ENCODE data around the gene S100A8. TPM values are rescaled to one million over a fixed set of nuclear protein-coding genes. Genes with fewer than 3 reads are reported as not detected.

S100A8 gene
- total and polyA plus RNA-seq, 9 donors = 5.3 to 60.5 (median 9.1) TPM

DNA sequence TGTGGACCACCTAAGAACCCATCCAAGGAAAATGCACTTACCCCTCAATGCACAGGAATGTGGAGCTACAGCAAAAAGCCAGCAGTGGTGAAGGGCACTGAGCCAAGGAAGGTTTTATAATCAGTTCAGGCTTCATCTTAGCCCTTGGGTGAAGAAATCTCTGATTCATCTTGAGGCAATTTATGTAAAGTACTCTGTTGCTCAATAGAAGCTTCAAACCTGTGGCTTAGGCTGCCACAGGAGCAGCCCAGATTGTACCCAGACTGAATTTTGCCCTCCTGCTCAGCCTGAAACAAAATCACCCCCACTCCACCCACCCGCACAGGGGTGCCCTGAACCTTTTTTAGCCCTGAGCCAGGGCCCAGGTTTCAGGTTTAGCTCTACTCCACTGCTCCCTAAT lies 15.4 kb downstream of the S100A8 start, which contains the start of gene S100A12:
Gene S100A12, minus strand, starts transcription at position 111 of the 400 bp plus-strand sequence. CDS start 1,029 bp downstream, outside the sequence.
- Histone ChIP-seq H3K27me3 (no peaks in the 10 kb centered on the region), H3K9me3 (no peaks in the 10 kb centered on the region), H3K4me1 (ENCODE audit: insufficient read depth) (no peaks in the 10 kb centered on the region), H3K36me3 (no peaks in the 10 kb centered on the region), H3K27ac (no peak within 1 kb of the TSS), H3K4me3 (no peak within 1 kb of the TSS)
- WGBS, 3 donors = 64 to 86% (median 86%) methylated on average over 1 of the region's 1 CpG
- TF ChIP-seq, protein P1, sequence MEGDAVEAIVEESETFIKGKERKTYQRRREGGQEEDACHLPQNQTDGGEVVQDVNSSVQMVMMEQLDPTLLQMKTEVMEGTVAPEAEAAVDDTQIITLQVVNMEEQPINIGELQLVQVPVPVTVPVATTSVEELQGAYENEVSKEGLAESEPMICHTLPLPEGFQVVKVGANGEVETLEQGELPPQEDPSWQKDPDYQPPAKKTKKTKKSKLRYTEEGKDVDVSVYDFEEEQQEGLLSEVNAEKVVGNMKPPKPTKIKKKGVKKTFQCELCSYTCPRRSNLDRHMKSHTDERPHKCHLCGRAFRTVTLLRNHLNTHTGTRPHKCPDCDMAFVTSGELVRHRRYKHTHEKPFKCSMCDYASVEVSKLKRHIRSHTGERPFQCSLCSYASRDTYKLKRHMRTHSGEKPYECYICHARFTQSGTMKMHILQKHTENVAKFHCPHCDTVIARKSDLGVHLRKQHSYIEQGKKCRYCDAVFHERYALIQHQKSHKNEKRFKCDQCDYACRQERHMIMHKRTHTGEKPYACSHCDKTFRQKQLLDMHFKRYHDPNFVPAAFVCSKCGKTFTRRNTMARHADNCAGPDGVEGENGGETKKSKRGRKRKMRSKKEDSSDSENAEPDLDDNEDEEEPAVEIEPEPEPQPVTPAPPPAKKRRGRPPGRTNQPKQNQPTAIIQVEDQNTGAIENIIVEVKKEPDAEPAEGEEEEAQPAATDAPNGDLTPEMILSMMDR (IDR thresholded peaks at IDR 0.05) = no peak
- TF ChIP-seq EP300 (IDR thresholded peaks at IDR 0.05) = no peak
- no peak for TF ChIP-seq POLR2A (IDR thresholded peaks at IDR 0.05)
- DNase-seq = no peak
- intact Hi-C loops (cut with DNase I) = no loop called here

DNA sequence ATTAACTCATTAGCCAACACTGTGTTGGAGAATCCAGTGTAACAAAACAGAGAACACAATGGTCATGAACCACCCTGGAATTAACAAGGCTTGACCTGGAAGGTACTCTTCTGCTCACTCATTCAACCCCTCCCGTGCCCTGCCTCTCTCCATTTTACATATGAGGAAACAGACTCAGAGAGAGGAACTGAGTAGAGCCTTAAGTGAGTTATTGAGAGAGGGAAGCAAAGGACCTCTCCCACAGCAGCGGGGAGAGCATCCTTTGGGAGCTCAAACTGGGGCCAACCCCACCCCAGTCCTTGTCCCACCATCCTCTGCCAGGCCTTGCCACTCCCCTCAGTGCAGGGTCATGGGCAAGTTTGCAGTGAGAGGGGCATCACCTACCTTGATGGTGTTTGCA lies 16.8 kb downstream of the S100A8 start:
- intact Hi-C loops (cut with DNase I) = no loop called here
- no peak for DNase-seq
- no peak for TF ChIP-seq EP300 (IDR thresholded peaks at IDR 0.05)
- TF ChIP-seq POLR2A (IDR thresholded peaks at IDR 0.05) = no peak
- TF ChIP-seq, protein P1 (IDR thresholded peaks at IDR 0.05) = no peak
- H3K36me3 ChIP-seq = no peaks in the 10 kb centered on the region
- no peaks in the 10 kb centered on the region for H3K4me1 ChIP-seq (ENCODE audit: insufficient read depth)
- no peak overlapping the region for H3K4me3 ChIP-seq
- H3K27me3 ChIP-seq = no peaks in the 10 kb centered on the region
- no peak overlapping the region for H3K27ac ChIP-seq
- WGBS, 3 donors = 77 to 86% (median 83%) methylated on average over 2 of the region's 2 CpGs
- no peaks in the 10 kb centered on the region for H3K9me3 ChIP-seq

DNA sequence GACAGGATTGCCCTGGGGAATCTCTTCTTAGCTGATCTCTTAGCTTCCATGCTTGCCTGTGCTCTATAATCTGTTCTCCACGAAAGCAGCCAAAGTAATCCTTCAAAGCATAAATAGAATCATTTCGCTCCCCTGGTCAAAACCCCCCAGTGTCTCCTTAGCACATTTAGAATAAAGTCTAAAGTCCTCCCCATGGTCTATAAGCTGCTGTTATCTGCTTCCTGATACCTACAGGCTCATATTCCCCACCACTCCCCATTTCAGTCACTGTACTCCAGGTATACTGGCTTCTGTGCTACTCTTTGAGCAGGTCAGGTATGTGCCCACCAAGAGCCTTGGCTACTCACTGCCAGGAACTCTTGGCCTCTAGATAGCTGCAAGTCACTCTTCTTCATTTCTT lies 18.3 kb downstream of the S100A8 start:
- H3K9me3 ChIP-seq = no peaks in the 10 kb centered on the region
- DNase-seq = no peak
- TF ChIP-seq, protein P1 (IDR thresholded peaks at IDR 0.05) = no peak
- no peak for TF ChIP-seq EP300 (IDR thresholded peaks at IDR 0.05)
- TF ChIP-seq POLR2A (IDR thresholded peaks at IDR 0.05) = no peak
- no peaks in the 10 kb centered on the region for H3K36me3 ChIP-seq
- no peak overlapping the region for H3K4me3 ChIP-seq
- intact Hi-C loops (cut with DNase I) = no loop called here
- WGBS, 3 donors = 84 to 87% (median 86%) methylated on average over 2 of the region's 2 CpGs
- no peak overlapping the region for H3K27ac ChIP-seq
- no peaks in the 10 kb centered on the region for H3K27me3 ChIP-seq
- H3K4me1 ChIP-seq (ENCODE audit: insufficient read depth) = no peaks in the 10 kb centered on the region

DNA sequence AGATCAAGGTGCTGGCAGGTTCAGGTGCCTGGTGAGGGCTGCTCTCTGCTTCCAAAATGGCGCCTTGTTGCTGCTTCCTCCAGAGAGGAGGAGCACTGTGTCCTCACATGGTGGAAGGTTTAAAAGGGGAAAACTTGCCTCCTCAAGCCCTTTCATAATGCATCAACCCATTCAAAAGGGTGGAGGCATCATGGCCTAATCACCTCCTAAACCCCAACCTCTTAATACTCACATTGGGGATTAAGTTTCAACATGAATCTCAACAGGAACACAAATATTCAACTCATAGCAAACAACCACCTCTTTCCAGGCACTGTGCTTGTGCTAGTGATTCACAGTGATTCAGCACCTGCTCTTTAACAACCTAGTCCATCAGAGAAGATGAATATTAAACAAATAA lies 19.6 kb downstream of the S100A8 start:
- Histone ChIP-seq H3K36me3 (no peaks in the 10 kb centered on the region), H3K27me3 (no peaks in the 10 kb centered on the region), H3K4me1 (ENCODE audit: insufficient read depth) (no peaks in the 10 kb centered on the region), H3K9me3 (no peaks in the 10 kb centered on the region), H3K4me3 (no peak overlapping the region), H3K27ac (no peak overlapping the region)
- TF ChIP-seq POLR2A (IDR thresholded peaks at IDR 0.05) = no peak
- TF ChIP-seq, protein P1 (IDR thresholded peaks at IDR 0.05) = no peak
- TF ChIP-seq EP300 (IDR thresholded peaks at IDR 0.05) = no peak
- intact Hi-C loops (cut with DNase I) = no loop called here
- WGBS, 3 donors = 92 to 95% (median 93%) methylated on average over 1 of the region's 1 CpG
- DNase-seq = no peak
